GM10248 (cell line): Measurements from ENCODE around the gene MOB3B.
"Not testable (repeated sequence)": the region's sequence is repeated elsewhere in the genome, so short reads cannot be mapped to it uniquely, and the experiment has no call there.

ENCODE experiments used
- CTCF ChIA-PET: fragments of 300-600 bp; sonication (Branson Sonifier 250); formaldehyde crosslinking; extraction: SDS; loops from one replicate; lab custom pipeline; 2021; ENCODE audit warnings: antibody characterized with exemption; lab: Yijun Ruan, JAX
- POLR2A ChIA-PET: fragments of 350-650 bp; sonication (Branson Sonifier 250); formaldehyde crosslinking; extraction: SDS; loops from one replicate; lab custom pipeline; 2020; ENCODE audit warnings: antibody characterized with exemption; lab: Yijun Ruan, JAX
- DNase-seq: peaks from one replicate; pipeline ENCODE4 v3.0.0; 2012; ENCODE audit errors: extremely low spot score
- CTCF ChIP-seq: IDR thresholded peaks from 2 replicates; pipeline ENCODE4 v1.5.1; 2012; ENCODE audit warnings: mild to moderate bottlenecking, low read depth; ENCODE audit errors: extremely low read depth, missing control alignments, control extremely low read depth

Gene MOB3B

GRCh38 chr9:27423915-27424710 is 105.5 kb downstream of the MOB3B start:
- POLR2A ChIA-PET = no interaction called here
- CTCF ChIA-PET = interaction anchor here (1.3 to 1.8 kb wide), 4 partner anchors 10 to 105 kb away, joined by 3 to 4 read pairs (median 4); partner anchors contain the start of gene MOB3B
- no peak for TF ChIP-seq CTCF
- DNase-seq = no peak

GRCh38 chr9:27422279-27422834 is 107.3 kb downstream of the MOB3B start:
- no peak for DNase-seq
- ChIA-PET CTCF (interaction anchor here (0.9 kb wide), 1 partner anchor 15 kb away, joined by 3 read pairs; no protein-coding TSS in a partner anchor), POLR2A (no interaction called here)
- TF ChIP-seq CTCF = no peak

- ChIA-PET CTCF (interaction anchor here (0.9 kb wide), 1 partner anchor 14 kb away, joined by 3 read pairs; no protein-coding TSS in a partner anchor), POLR2A (no interaction called here)
- no peak for TF ChIP-seq CTCF
- DNase-seq = no peak
Observed at GRCh38 chr9:27421577-27421976, 108.0 kb downstream of the MOB3B start.

GRCh38 chr9:27419558-27419957 is 110.1 kb downstream of the MOB3B start:
- DNase-seq, CTCF ChIA-PET, POLR2A ChIA-PET: not testable (repeated sequence)

- no peak for TF ChIP-seq CTCF
- POLR2A ChIA-PET = no interaction called here
- CTCF ChIA-PET = interaction anchor here (1.0 to 1.1 kb wide), 3 partner anchors 10 to 61 kb away, joined by 3 to 4 read pairs (median 3); no protein-coding TSS in a partner anchor
- DNase-seq = no peak
Observed at GRCh38 chr9:27414220-27414761, 115.3 kb downstream of the MOB3B start.

- POLR2A ChIA-PET = no interaction called here
- no peak for DNase-seq
- CTCF ChIA-PET = interaction anchor here (1.0 to 1.1 kb wide), 3 partner anchors 10 to 60 kb away, joined by 3 to 4 read pairs (median 3); no protein-coding TSS in a partner anchor
- no peak for TF ChIP-seq CTCF
Observed at GRCh38 chr9:27413511-27414219, 115.9 kb downstream of the MOB3B start.
